Dermis blood vessel endothelial cell (primary cell): ENCODE data around the gene MOGAT2. TPM values are rescaled to one million over a fixed set of nuclear protein-coding genes. Genes with fewer than 3 reads are reported as not detected.
"Not testable (repeated sequence)": the region's sequence is repeated elsewhere in the genome, so short reads cannot be mapped to it uniquely, and the experiment has no call there.

Source experiments
- DNase-seq: peaks from one replicate; pipeline ENCODE4 v3.0.0; 2010
- total RNA-seq: library from RNA; depleted of rRNA; stranded (reverse); fragments of >200 nt; gene quantifications from 2 replicates; pipeline ENCODE4 v1.2.3, GENCODE V29; 2014

The MOGAT2 gene
- total RNA-seq, 1 donor from 2014 or later, result not detected

GRCh38 chr11:75719340-75720239 is 2.0 kb downstream of the MOGAT2 start:
- no peak for DNase-seq

- no peak for DNase-seq
These were observed 3.0 kb downstream of the MOGAT2 start for GRCh38 chr11:75720639-75721038.

GRCh38 chr11:75721852-75722668 is 4.4 kb downstream of the MOGAT2 start:
- no peak for DNase-seq

GRCh38 chr11:75722669-75723042 is 5.0 kb downstream of the MOGAT2 start:
- DNase-seq, result no peak

- no peak for DNase-seq
These were observed 8.1 kb downstream of the MOGAT2 start for GRCh38 chr11:75725547-75726320.

GRCh38 chr11:75728992-75729391 is 11.4 kb downstream of the MOGAT2 start:
- no peak for DNase-seq

GRCh38 chr11:75731095-75731494 is 13.5 kb downstream of the MOGAT2 start:
- DNase-seq, result no peak

- no peak for DNase-seq
These were observed 15.4 kb downstream of the MOGAT2 start for GRCh38 chr11:75733071-75733430.

GRCh38 chr11:75733431-75734107 is 15.9 kb downstream of the MOGAT2 start:
- no peak for DNase-seq

GRCh38 chr11:75734491-75735180 is 17.0 kb downstream of the MOGAT2 start:
- DNase-seq, result no peak

GRCh38 chr11:75735181-75735845 is 17.7 kb downstream of the MOGAT2 start:
- DNase-seq, result no peak

GRCh38 chr11:75737314-75737713 is 19.7 kb downstream of the MOGAT2 start:
- no peak for DNase-seq

- DNase-seq, result no peak
These were observed 23.0 kb downstream of the MOGAT2 start for GRCh38 chr11:75740681-75741080.

GRCh38 chr11:75743159-75743558 is 25.5 kb downstream of the MOGAT2 start:
- not testable (repeated sequence) for DNase-seq

- DNase-seq, result no peak
These were observed 26.3 kb downstream of the MOGAT2 start for GRCh38 chr11:75743711-75744563.

- no peak for DNase-seq
These were observed 28.2 kb downstream of the MOGAT2 start for GRCh38 chr11:75745807-75746206.

- not testable (repeated sequence) for DNase-seq
These were observed 31.2 kb downstream of the MOGAT2 start for GRCh38 chr11:75748729-75749273.

GRCh38 chr11:75754933-75755332 is 37.3 kb downstream of the MOGAT2 start:
- DNase-seq, result not testable (repeated sequence)

GRCh38 chr11:75757651-75758050 is 40.0 kb downstream of the MOGAT2 start:
- DNase-seq, result no peak

- no peak for DNase-seq
These were observed 42.2 kb downstream of the MOGAT2 start for GRCh38 chr11:75759832-75760231.
